H1 (cell line): ENCODE data around the gene TM9SF3. TPM values are rescaled to one million over a fixed set of nuclear protein-coding genes. Genes with fewer than 3 reads are reported as not detected.
A peak's percentile ranks its signal among the peaks of the same experiment; 100 is the strongest.

Experiments used
- CBX8 ChIP-seq: fragments of 300-800, 300-1000 bp; sonication (generic); IDR thresholded peaks from 2 replicates; pipeline ENCODE4 v1.7.1; 2016; ENCODE audit warnings: low read depth, low read length, borderline replicate concordance
- CHD7 ChIP-seq: fragments of 300-600 bp; sonication (generic); IDR thresholded peaks from 2 replicates; pipeline ENCODE4 v1.7.1; 2012; ENCODE audit warnings: low read length, moderate library complexity, mild to moderate bottlenecking, inconsistent platforms; ENCODE audit not compliant: insufficient replicate concordance
- CREB1 ChIP-seq: IDR thresholded peaks from 2 replicates; pipeline ENCODE4 v1.6.1; 2012; ENCODE audit warnings: inconsistent platforms
- HDAC2 ChIP-seq, 2 experiments: fragments of 300-600 bp in 1 of 2; sonication (generic) in 1 of 2; IDR thresholded peaks; 2 replicates each; pipeline ENCODE4 v1.6.1; 2011 to 2012; ENCODE audit warnings: low read depth in 2 of 2, low read length in 2 of 2, mild to moderate bottlenecking in 2 of 2, moderate library complexity in 2 of 2, borderline replicate concordance in 1 of 2, inconsistent platforms in 1 of 2
- PHF8 ChIP-seq: fragments of 200-600 bp; sonication (generic); conservative IDR thresholded peaks from 2 replicates; pipeline ENCODE4 v1.7.1; 2012; ENCODE audit warnings: low read depth, mild to moderate bottlenecking, inconsistent platforms, low read length, moderate library complexity
- RAD21 ChIP-seq, 2 experiments: IDR thresholded peaks in 1 of 2; conservative IDR thresholded peaks in 1 of 2; 2 replicates each; pipeline ENCODE4 v1.6.1; 2011; ENCODE audit warnings: low read depth in 2 of 2, low read length in 2 of 2, improper control_type of control experiment in 1 of 2, inconsistent platforms in 1 of 2, mild to moderate bottlenecking in 1 of 2, moderate library complexity in 1 of 2
- TBP ChIP-seq: IDR thresholded peaks from 2 replicates; pipeline ENCODE4 v1.6.1; 2011; ENCODE audit warnings: low read depth, low read length, improper control_type of control experiment
- TEAD4 ChIP-seq: IDR thresholded peaks from 2 replicates; pipeline ENCODE4 v1.6.1; 2012; ENCODE audit warnings: low read depth, low read length, inconsistent platforms, mixed read lengths
- USF2 ChIP-seq: IDR thresholded peaks from 2 replicates; pipeline ENCODE4 v1.6.1; 2011; ENCODE audit warnings: low read length, improper control_type of control experiment
- polyA plus RNA-seq, 7 experiments: library from polyadenylated mRNA; depleted of rRNA in 3 of 7; stranded (reverse) in 5 of 7; unstranded in 2 of 7; fragments of >200 nt in 5 of 7; fragments of 200-250 nt in 2 of 7; gene quantifications; 1 replicate in 5 of 7; 2 replicates in 1 of 7; 4 replicates in 1 of 7; pipeline versions ENCODE4 v1.2.1 to v1.2.3, GENCODE V29; 2011 to 2013; ENCODE audit warnings: missing spikeins in 2 of 7, mixed read lengths in 2 of 7
- total RNA-seq: library from RNA; stranded (reverse); fragmentation: NEBNext Ultra II Directional; extraction: Animal tissue kit (Norgen Biotek cat#: 25700); gene quantifications from 2 replicates; pipeline ENCODE4 v1.2.1, GENCODE V29; 2021

TM9SF3 gene
- total and polyA plus RNA-seq, 2 of the 8 experiments (the other 6 are each of a cell fraction or from before 2014, with no cell fraction given) = 123 to 127 TPM

- TF ChIP-seq HDAC2 (IDR thresholded peaks at IDR 0.05; ENCODE audit: borderline replicate concordance in 1 of 2, low read depth in 2 of 2, low read length in 2 of 2) (peak in 1 of 2 experiments; percentile 53; a peak in 1 of 4 replicates), USF2 (no peak), RAD21 (IDR thresholded peaks at IDR 0.05 in 1 of 2, conservative IDR thresholded peaks at IDR 0.05 in 1 of 2; ENCODE audit: low read depth in 2 of 2, low read length in 2 of 2) (no peak), TBP (peak; percentile 59; the same call in 1 of the 2 replicates), PHF8 (no peak), TEAD4 (peak; percentile 74; the same call in 1 of the 2 replicates), CREB1 (no peak), CBX8 (no peak), CHD7 (no peak)
Measured at GRCh38 chr10:96509017-96509641, 77.7 kb downstream of the TM9SF3 start (continued).
